ENCODE data around the gene TEN1.

DNA sequence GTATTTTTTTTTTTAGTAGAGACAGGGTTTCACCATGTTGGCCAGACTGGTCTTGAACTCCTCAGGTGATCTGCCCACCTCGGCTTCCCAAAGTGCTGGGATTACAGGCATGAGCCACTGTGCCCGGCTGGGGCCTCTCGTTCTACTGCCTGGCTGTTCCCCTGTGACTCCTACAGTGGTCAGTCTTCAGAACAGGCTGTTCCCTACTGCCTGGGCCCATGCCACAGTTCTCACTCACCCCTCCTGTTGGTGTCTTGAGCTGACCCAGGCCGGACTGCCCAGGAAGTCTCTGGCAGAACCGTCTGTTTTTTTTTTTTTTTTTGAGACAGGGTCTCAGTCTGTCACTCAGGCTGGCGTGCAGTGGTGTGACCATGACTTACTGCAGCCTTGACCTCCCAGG, 24.9 kb downstream of the TEN1 start:
- TF ChIP-seq TAF1 (IDR thresholded peaks at IDR 0.05; ENCODE audit: borderline replicate concordance, low read depth, low read length) (no peak), POLR2AphosphoS5 (IDR thresholded peaks at IDR 0.05; ENCODE audit: low read depth, low read length) (no peak)

Data from GM12892 (cell line).